ENCODE results near the gene LAMA4. TPM values are rescaled to one million over a fixed set of nuclear protein-coding genes. Genes with fewer than 3 reads are reported as not detected.
A peak's percentile ranks its signal among the peaks of the same experiment; 100 is the strongest.

Gene LAMA4
- total RNA-seq, 1 donor from 2014 or later: 56.5 TPM

DNA sequence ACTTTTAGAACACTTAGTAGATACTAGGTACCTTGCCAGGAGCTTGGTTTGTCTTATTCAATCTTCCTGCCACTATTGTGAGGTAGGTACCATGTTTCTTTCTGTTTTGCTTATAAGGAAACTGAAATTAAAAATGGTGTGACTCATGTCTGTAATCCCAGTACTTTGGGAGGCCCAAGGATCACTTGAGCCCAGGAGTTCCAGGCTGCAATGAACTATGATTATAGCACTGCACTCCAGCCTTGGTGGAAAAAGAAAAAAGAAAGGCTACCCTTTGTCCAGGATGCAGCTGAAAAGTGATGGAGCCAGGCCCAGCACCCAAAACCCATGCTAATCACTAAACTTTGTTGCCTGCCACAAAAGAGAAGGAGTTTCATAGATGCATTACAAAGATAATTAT lies 34.1 kb upstream of the LAMA4 start:
- intact Hi-C loops (cut with DNase I): no loop called here
- Histone ChIP-seq H3K27me3 (no peaks in the 10 kb centered on the region), H3K27ac (peak overlapping the region; percentile 3), H3K4me1 (peaks cover 9% of the 10 kb centered on the region), H3K4me3 (no peak overlapping the region), H3K9me3 (no peaks in the 10 kb centered on the region), H3K36me3 (no peaks in the 10 kb centered on the region)
- TF ChIP-seq POLR2A (IDR thresholded peaks at IDR 0.05): no peak
- TF ChIP-seq POLR2AphosphoS5 (IDR thresholded peaks at IDR 0.05; ENCODE audit: insufficient read depth in 1 of 2, low read depth in 1 of 2): no peak
- TF ChIP-seq, protein P1, sequence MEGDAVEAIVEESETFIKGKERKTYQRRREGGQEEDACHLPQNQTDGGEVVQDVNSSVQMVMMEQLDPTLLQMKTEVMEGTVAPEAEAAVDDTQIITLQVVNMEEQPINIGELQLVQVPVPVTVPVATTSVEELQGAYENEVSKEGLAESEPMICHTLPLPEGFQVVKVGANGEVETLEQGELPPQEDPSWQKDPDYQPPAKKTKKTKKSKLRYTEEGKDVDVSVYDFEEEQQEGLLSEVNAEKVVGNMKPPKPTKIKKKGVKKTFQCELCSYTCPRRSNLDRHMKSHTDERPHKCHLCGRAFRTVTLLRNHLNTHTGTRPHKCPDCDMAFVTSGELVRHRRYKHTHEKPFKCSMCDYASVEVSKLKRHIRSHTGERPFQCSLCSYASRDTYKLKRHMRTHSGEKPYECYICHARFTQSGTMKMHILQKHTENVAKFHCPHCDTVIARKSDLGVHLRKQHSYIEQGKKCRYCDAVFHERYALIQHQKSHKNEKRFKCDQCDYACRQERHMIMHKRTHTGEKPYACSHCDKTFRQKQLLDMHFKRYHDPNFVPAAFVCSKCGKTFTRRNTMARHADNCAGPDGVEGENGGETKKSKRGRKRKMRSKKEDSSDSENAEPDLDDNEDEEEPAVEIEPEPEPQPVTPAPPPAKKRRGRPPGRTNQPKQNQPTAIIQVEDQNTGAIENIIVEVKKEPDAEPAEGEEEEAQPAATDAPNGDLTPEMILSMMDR (IDR thresholded peaks at IDR 0.05): no peak
- DNase-seq (ENCODE audit: extremely low spot score in 2 of 2): no peak

DNA sequence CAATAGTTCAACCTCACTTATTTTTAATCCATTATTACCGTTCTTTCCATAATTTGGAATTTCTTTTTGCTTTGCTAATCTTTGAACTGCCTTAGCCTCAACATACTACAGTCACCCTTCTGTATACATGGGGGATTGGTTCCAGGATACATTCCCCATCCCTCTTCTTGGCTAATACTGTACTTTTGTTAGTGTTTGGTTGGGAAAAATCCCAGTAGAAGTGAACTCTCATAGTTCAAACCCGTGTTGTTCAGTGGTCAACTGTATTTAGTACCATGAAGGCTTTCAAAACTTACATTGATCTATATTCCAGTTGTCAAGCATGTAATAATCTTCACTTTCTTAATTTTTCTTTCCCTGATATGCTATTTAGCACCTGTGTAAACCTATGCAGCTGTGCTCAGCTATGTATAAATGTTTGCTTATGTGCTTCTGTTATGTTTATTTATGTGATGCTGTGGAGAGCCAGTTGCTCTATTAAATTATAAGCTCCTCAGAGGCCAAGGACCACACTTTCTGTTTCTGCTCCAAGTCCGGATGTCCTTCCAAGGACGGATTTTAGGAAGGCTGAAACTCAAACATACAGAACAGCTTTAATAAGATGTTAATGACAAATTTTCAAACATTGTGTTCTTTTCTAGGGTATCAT lies 33.3 kb upstream of the LAMA4 start:
- intact Hi-C loops (cut with DNase I): no loop called here
- no peak for TF ChIP-seq POLR2AphosphoS5 (IDR thresholded peaks at IDR 0.05; ENCODE audit: insufficient read depth in 1 of 2, low read depth in 1 of 2)
- no peak for TF ChIP-seq POLR2A (IDR thresholded peaks at IDR 0.05)
- TF ChIP-seq, protein P1 (IDR thresholded peaks at IDR 0.05): no peak
- Histone ChIP-seq H3K27me3 (no peaks in the 10 kb centered on the region), H3K4me1 (peaks cover 9% of the 10 kb centered on the region), H3K9me3 (no peaks in the 10 kb centered on the region), H3K36me3 (no peaks in the 10 kb centered on the region), H3K27ac (no peak overlapping the region), H3K4me3 (no peak overlapping the region)
- no peak for DNase-seq (ENCODE audit: extremely low spot score in 2 of 2)

DNA sequence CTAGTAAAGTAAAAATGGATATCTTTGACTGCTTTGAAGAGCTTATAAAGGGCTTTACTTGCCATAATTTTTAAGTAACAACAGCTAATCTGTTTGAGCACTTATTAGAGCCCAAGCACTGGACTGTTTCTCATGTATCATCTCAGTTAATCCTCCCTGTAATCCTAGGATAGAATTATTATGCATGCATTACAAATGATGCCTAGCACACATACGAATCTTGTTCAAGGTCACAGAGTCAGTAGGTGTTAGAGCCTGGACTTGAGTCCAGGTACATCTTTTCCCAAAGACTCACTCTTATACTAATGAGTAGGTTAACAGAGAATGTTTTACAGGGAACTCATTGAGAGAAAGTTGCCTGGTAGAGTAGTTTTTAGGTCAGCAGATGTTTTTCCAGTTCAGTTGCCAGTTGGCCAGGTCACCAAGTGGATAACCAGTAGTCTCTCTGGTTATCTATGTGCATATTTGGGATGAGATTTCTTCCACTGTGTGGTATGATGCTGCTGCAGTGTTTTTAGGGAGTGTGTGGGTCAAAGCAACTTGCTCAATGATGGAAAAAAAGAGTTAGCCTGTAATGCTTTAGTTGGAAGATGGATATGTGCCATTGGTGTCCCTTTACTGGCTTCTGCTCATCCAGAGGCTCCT lies 32.3 kb upstream of the LAMA4 start:
- H3K4me3 ChIP-seq: no peak overlapping the region
- no peaks in the 10 kb centered on the region for H3K27me3 ChIP-seq
- H3K4me1 ChIP-seq: peaks cover 13% of the 10 kb centered on the region
- TF ChIP-seq, protein P1 (IDR thresholded peaks at IDR 0.05): no peak
- no peak for TF ChIP-seq POLR2A (IDR thresholded peaks at IDR 0.05)
- TF ChIP-seq POLR2AphosphoS5 (IDR thresholded peaks at IDR 0.05; ENCODE audit: insufficient read depth in 1 of 2, low read depth in 1 of 2): no peak
- no peaks in the 10 kb centered on the region for H3K36me3 ChIP-seq
- DNase-seq (ENCODE audit: extremely low spot score in 2 of 2): no peak
- no peak overlapping the region for H3K27ac ChIP-seq
- intact Hi-C loops (cut with DNase I): no loop called here
- H3K9me3 ChIP-seq: no peaks in the 10 kb centered on the region

DNA sequence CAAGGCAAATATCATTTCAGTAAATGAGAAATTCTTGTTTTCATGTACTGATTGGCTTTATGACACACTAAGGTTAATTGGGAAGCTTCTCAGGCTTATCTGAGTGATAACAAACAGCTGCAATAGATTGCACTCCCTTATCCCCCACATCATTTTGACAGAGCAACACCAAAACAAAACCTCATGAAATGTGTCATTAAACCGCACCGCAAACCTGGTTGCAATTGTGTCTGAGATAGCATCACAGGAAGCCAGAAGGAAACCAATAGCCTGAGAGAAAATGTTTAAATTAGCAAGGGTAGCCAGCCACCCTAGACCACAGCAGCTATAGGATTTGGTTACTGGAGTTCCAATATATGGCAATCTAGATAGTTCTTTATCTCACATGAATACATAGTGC lies 31.6 kb upstream of the LAMA4 start:
- TF ChIP-seq POLR2AphosphoS5 (IDR thresholded peaks at IDR 0.05; ENCODE audit: insufficient read depth in 1 of 2, low read depth in 1 of 2) (no peak), POLR2A (IDR thresholded peaks at IDR 0.05) (no peak)
- TF ChIP-seq, protein P1 (IDR thresholded peaks at IDR 0.05): no peak

DNA sequence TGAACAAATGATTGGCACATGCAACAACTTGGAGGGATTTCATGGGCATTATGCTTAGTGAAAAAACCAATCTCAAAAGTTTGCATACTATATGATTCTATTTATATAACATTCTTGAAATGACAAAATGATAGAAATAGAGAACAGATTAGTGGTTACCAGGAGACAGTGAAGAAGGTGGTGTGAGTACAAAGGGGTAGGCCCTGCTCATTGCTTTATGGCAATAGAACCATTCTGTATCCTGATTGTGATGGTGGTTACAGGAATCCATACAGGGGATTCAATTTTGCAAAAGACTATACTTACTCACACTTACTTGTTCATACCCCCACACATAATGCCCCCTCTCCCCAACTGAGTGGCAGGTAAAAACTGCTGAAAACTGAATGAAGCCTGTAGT lies 30.2 kb upstream of the LAMA4 start:
- TF ChIP-seq, protein P1 (IDR thresholded peaks at IDR 0.05): no peak
- no peak for TF ChIP-seq POLR2AphosphoS5 (IDR thresholded peaks at IDR 0.05; ENCODE audit: insufficient read depth in 1 of 2, low read depth in 1 of 2)
- TF ChIP-seq POLR2A (IDR thresholded peaks at IDR 0.05): no peak
- Histone ChIP-seq H3K9me3 (no peaks in the 10 kb centered on the region), H3K4me3 (no peak overlapping the region), H3K4me1 (peaks cover 27% of the 10 kb centered on the region), H3K27me3 (no peaks in the 10 kb centered on the region), H3K27ac (no peak overlapping the region), H3K36me3 (no peaks in the 10 kb centered on the region)
- intact Hi-C loops (cut with DNase I): no loop called here
- no peak for DNase-seq (ENCODE audit: extremely low spot score in 2 of 2)

More for the DNA sequence above, 31.6 kb upstream of the LAMA4 start:
- no peak overlapping the region for H3K27ac ChIP-seq
- peaks cover 19% of the 10 kb centered on the region for H3K4me1 ChIP-seq
- H3K4me3 ChIP-seq: no peak overlapping the region
- no peaks in the 10 kb centered on the region for H3K27me3 ChIP-seq
- H3K36me3 ChIP-seq: no peaks in the 10 kb centered on the region
- intact Hi-C loops (cut with DNase I): no loop called here
- H3K9me3 ChIP-seq: no peaks in the 10 kb centered on the region
- no peak for DNase-seq (ENCODE audit: extremely low spot score in 2 of 2)

Measured in vagina (tissue), 2 donors.